Mesodermal cell (in vitro differentiated cells): ENCODE results near the gene CHRNA10.
A peak's percentile ranks its signal among the peaks of the same experiment; 100 is the strongest.
"Not testable (repeated sequence)": the region's sequence is repeated elsewhere in the genome, so short reads cannot be mapped to it uniquely, and the experiment has no call there.

Experiments used
- H3K27ac ChIP-seq: 2 replicates; pipeline ENCODE4 v1.7.0; 2013; ENCODE audit warnings: mild to moderate bottlenecking, low read depth, low read length, moderate library complexity; ENCODE audit not compliant: severe bottlenecking
- H3K36me3 ChIP-seq: 2 replicates; pipeline ENCODE4 v1.7.1; 2013; ENCODE audit warnings: mild to moderate bottlenecking, low read length, moderate library complexity; ENCODE audit not compliant: control insufficient read depth, insufficient read depth
- H3K4me1 ChIP-seq: one replicate; pipeline ENCODE4 v1.7.1; 2013; ENCODE audit warnings: mild to moderate bottlenecking, low read length; ENCODE audit not compliant: insufficient read depth, control insufficient read depth, poor library complexity, severe bottlenecking
- H3K4me3 ChIP-seq: 2 replicates; pipeline ENCODE4 v1.7.0; 2013; ENCODE audit warnings: low read length, control low read depth, mild to moderate bottlenecking; ENCODE audit not compliant: insufficient read depth, poor library complexity, severe bottlenecking; ENCODE audit errors: extremely low read depth
- H3K9me3 ChIP-seq: 2 replicates; pipeline ENCODE4 v1.7.1; 2013; ENCODE audit warnings: mild to moderate bottlenecking, low read length, moderate library complexity; ENCODE audit not compliant: control insufficient read depth
- WGBS, 2 experiments: methylation state at CpG; one replicate each; pipeline ENCODE4 v1.1.5; 2013; ENCODE audit warnings: missing lambda C conversion rate in 2 of 2; ENCODE audit not compliant: insufficient coverage in 2 of 2; 5-methylcytosine and 5-hydroxymethylcytosine counted together

Gene CHRNA10

GRCh38 chr11:3648843-3649242 lies 22.3 kb downstream of the CHRNA10 start:
- H3K4me1 ChIP-seq, H3K27ac ChIP-seq, H3K36me3 ChIP-seq, H3K4me3 ChIP-seq: not testable (repeated sequence)
- WGBS, 2 experiments, result 94 to 96% methylated on average over 9 to 10 of the region's 13 CpGs
- peaks cover 10% of the 10 kb centered on the region for H3K9me3 ChIP-seq

GRCh38 chr11:3645552-3645951 lies 25.6 kb downstream of the CHRNA10 start:
- Histone ChIP-seq H3K27ac (no peak overlapping the region), H3K36me3 (no peaks in the 10 kb centered on the region), H3K4me3 (no peak overlapping the region), H3K9me3 (peaks cover 10% of the 10 kb centered on the region), H3K4me1 (no peaks in the 10 kb centered on the region)
- WGBS, 2 experiments, result 83 to 90% methylated on average over 7 of the region's 7 CpGs

- peaks cover 10% of the 10 kb centered on the region for H3K9me3 ChIP-seq
- no peaks in the 10 kb centered on the region for H3K36me3 ChIP-seq
- no peak within 1 kb of the TSS for H3K27ac ChIP-seq
- H3K4me3 ChIP-seq, result no peak within 1 kb of the TSS
- WGBS, 2 experiments, result 93 to 100% methylated on average over 2 of the region's 4 CpGs
- H3K4me1 ChIP-seq, result no peaks in the 10 kb centered on the region
These were observed 26.4 kb downstream of the CHRNA10 start, which contains the start of gene ART1 for GRCh38 chr11:3644817-3645235. Gene ART1 (plus strand): TSS chr11:3645128. CDS start chr11:3659214, 14,086 bp downstream.

GRCh38 chr11:3643102-3643546 lies 28.1 kb downstream of the CHRNA10 start:
- WGBS, 2 experiments, result 55 to 59% methylated on average over 7 of the region's 11 CpGs
- Histone ChIP-seq H3K4me3 (peak overlapping the region; percentile 47), H3K27ac (peak overlapping the region; percentile 93), H3K9me3 (peaks cover 10% of the 10 kb centered on the region)
- H3K36me3 ChIP-seq, H3K4me1 ChIP-seq: not testable (repeated sequence)

GRCh38 chr11:3642071-3642951 lies 28.9 kb downstream of the CHRNA10 start:
- H3K4me1 ChIP-seq, result no peaks in the 10 kb centered on the region
- no peaks in the 10 kb centered on the region for H3K36me3 ChIP-seq
- H3K4me3 ChIP-seq, result peak overlapping the region; percentile 47
- peaks cover 10% of the 10 kb centered on the region for H3K9me3 ChIP-seq
- H3K27ac ChIP-seq, result peak overlapping the region; percentile 93
- 0% methylated on average over 48 to 52 of the region's 55 CpGs for WGBS, 2 experiments

GRCh38 chr11:3641701-3642070 lies 29.5 kb downstream of the CHRNA10 start, which contains the start of gene ART5:
Gene ART5 (minus strand): TSS chr11:3641992. CDS start chr11:3641862, 130 bp downstream.
- peak within 1 kb of the TSS; percentile 47 for H3K4me3 ChIP-seq
- H3K9me3 ChIP-seq, result peaks cover 10% of the 10 kb centered on the region
- 19% methylated on average over 15 of the region's 21 CpGs; no CpG with 5 or more reads in 1 of the 2 experiments for WGBS, 2 experiments
- peak within 1 kb of the TSS; percentile 93 for H3K27ac ChIP-seq
- no peaks in the 10 kb centered on the region for H3K36me3 ChIP-seq
- H3K4me1 ChIP-seq, result no peaks in the 10 kb centered on the region

GRCh38 chr11:3641191-3641590 lies 30.0 kb downstream of the CHRNA10 start:
- Histone ChIP-seq H3K9me3 (peaks cover 10% of the 10 kb centered on the region), H3K27ac (no peak overlapping the region), H3K4me1 (no peaks in the 10 kb centered on the region), H3K36me3 (no peaks in the 10 kb centered on the region), H3K4me3 (peak overlapping the region; percentile 47)
- WGBS, 2 experiments, result 46 to 67% methylated on average over 5 to 7 of the region's 8 CpGs

GRCh38 chr11:3639841-3640240 lies 31.3 kb downstream of the CHRNA10 start:
- Histone ChIP-seq H3K4me1 (no peaks in the 10 kb centered on the region), H3K27ac (no peak overlapping the region), H3K9me3 (peaks cover 7% of the 10 kb centered on the region), H3K4me3 (no peak overlapping the region), H3K36me3 (no peaks in the 10 kb centered on the region)
- 96 to 98% methylated on average over 10 to 12 of the region's 14 CpGs for WGBS, 2 experiments

- Histone ChIP-seq H3K27ac (no peak overlapping the region), H3K4me3 (no peak overlapping the region), H3K36me3 (no peaks in the 10 kb centered on the region), H3K4me1 (no peaks in the 10 kb centered on the region), H3K9me3 (no peaks in the 10 kb centered on the region)
- WGBS, 2 experiments, result 83 to 94% methylated on average over 5 of the region's 5 CpGs
These were observed 32.7 kb downstream of the CHRNA10 start for GRCh38 chr11:3638513-3638912.

GRCh38 chr11:3637201-3637600 lies 34.0 kb downstream of the CHRNA10 start:
- no peak overlapping the region for H3K27ac ChIP-seq
- no peak overlapping the region for H3K4me3 ChIP-seq
- 83 to 89% methylated on average over 10 to 12 of the region's 13 CpGs for WGBS, 2 experiments

More at GRCh38 chr11:3637201-3637600, 34.0 kb downstream of the CHRNA10 start:
- H3K36me3 ChIP-seq, result no peaks in the 10 kb centered on the region
- H3K9me3 ChIP-seq, result no peaks in the 10 kb centered on the region
- H3K4me1 ChIP-seq, result no peaks in the 10 kb centered on the region
